ENCODE results near the gene SOCS6. TPM values are rescaled to one million over a fixed set of nuclear protein-coding genes. Genes with fewer than 3 reads are reported as not detected.

The SOCS6 gene
- total RNA-seq, 1 experiment from 2014 or later: 28.8 TPM

Other genes starting within 250 kb of the SOCS6 start
- 12.5 and 18.2 TPM in 2 replicates for gene RTTN, start 83.4 kb upstream of the SOCS6 start, total RNA-seq (2014; rRNA removed; shearing (Covaris generic))